Measurements from ENCODE around the gene MECR. TPM values are rescaled to one million over a fixed set of nuclear protein-coding genes. Genes with fewer than 3 reads are reported as not detected.

Gene MECR
- total RNA-seq, 1 donor from 2014 or later: 34.5 TPM

GRCh38 chr1:29260531-29260930 lies 29.8 kb upstream of the MECR start:
- Mint-ChIP-seq H3K27me3 (ENCODE audit: insufficient read depth) (peaks cover 48% of the 10 kb centered on the region), H3K36me3 (ENCODE audit: low read depth) (no peaks in the 10 kb centered on the region), H3K4me3 (no peak overlapping the region), H3K4me1 (ENCODE audit: low read depth) (no peaks in the 10 kb centered on the region), H3K9me3 (no peaks in the 10 kb centered on the region), H3K27ac (no peak overlapping the region)
- no peak for DNase-seq (ENCODE audit: low spot score)
- intact Hi-C loops (cut with micrococcal nuclease): no loop called here

- peak overlapping the region; percentile 64 for H3K4me3 Mint-ChIP-seq
- peak; percentile 16 for DNase-seq (ENCODE audit: low spot score)
- intact Hi-C loops (cut with micrococcal nuclease): no loop called here
- H3K9me3 Mint-ChIP-seq: no peaks in the 10 kb centered on the region
- H3K36me3 Mint-ChIP-seq (ENCODE audit: low read depth): no peaks in the 10 kb centered on the region
- no peak overlapping the region for H3K27ac Mint-ChIP-seq
- H3K4me1 Mint-ChIP-seq (ENCODE audit: low read depth): no peaks in the 10 kb centered on the region
- H3K27me3 Mint-ChIP-seq (ENCODE audit: insufficient read depth): peaks cover 44% of the 10 kb centered on the region
These were observed 29.2 kb upstream of the MECR start for GRCh38 chr1:29259802-29260441.

GRCh38 chr1:29258976-29259801 lies 28.5 kb upstream of the MECR start:
- peak overlapping the region; percentile 42 for H3K4me3 Mint-ChIP-seq
- H3K27ac Mint-ChIP-seq: no peak overlapping the region
- no peaks in the 10 kb centered on the region for H3K9me3 Mint-ChIP-seq
- DNase-seq (ENCODE audit: low spot score): no peak
- H3K36me3 Mint-ChIP-seq (ENCODE audit: low read depth): no peaks in the 10 kb centered on the region
- H3K4me1 Mint-ChIP-seq (ENCODE audit: low read depth): no peaks in the 10 kb centered on the region
- peaks cover 44% of the 10 kb centered on the region for H3K27me3 Mint-ChIP-seq (ENCODE audit: insufficient read depth)
- intact Hi-C loops (cut with micrococcal nuclease): no loop called here

- H3K27ac Mint-ChIP-seq: no peak overlapping the region
- no peak for DNase-seq (ENCODE audit: low spot score)
- no peaks in the 10 kb centered on the region for H3K4me1 Mint-ChIP-seq (ENCODE audit: low read depth)
- intact Hi-C loops (cut with micrococcal nuclease): no loop called here
- H3K36me3 Mint-ChIP-seq (ENCODE audit: low read depth): no peaks in the 10 kb centered on the region
- H3K9me3 Mint-ChIP-seq: no peaks in the 10 kb centered on the region
- no peak overlapping the region for H3K4me3 Mint-ChIP-seq
- peaks cover 42% of the 10 kb centered on the region for H3K27me3 Mint-ChIP-seq (ENCODE audit: insufficient read depth)
These were observed 27.6 kb upstream of the MECR start for GRCh38 chr1:29258189-29258975.

- intact Hi-C loops (cut with micrococcal nuclease): no loop called here
- no peaks in the 10 kb centered on the region for H3K4me1 Mint-ChIP-seq (ENCODE audit: low read depth)
- no peak for DNase-seq (ENCODE audit: low spot score)
- H3K4me3 Mint-ChIP-seq: no peak overlapping the region
- no peak overlapping the region for H3K27ac Mint-ChIP-seq
- no peaks in the 10 kb centered on the region for H3K36me3 Mint-ChIP-seq (ENCODE audit: low read depth)
- H3K27me3 Mint-ChIP-seq (ENCODE audit: insufficient read depth): peaks cover 41% of the 10 kb centered on the region
- H3K9me3 Mint-ChIP-seq: no peaks in the 10 kb centered on the region
These were observed 26.5 kb upstream of the MECR start for GRCh38 chr1:29256979-29257804.

GRCh38 chr1:29256394-29256793 lies 25.7 kb upstream of the MECR start:
- no peak for DNase-seq (ENCODE audit: low spot score)
- Mint-ChIP-seq H3K27me3 (ENCODE audit: insufficient read depth) (peaks cover 33% of the 10 kb centered on the region), H3K4me1 (ENCODE audit: low read depth) (no peaks in the 10 kb centered on the region), H3K27ac (no peak overlapping the region), H3K36me3 (ENCODE audit: low read depth) (no peaks in the 10 kb centered on the region), H3K4me3 (no peak overlapping the region), H3K9me3 (no peaks in the 10 kb centered on the region)
- intact Hi-C loops (cut with micrococcal nuclease): no loop called here

- intact Hi-C loops (cut with micrococcal nuclease): no loop called here
- H3K27me3 Mint-ChIP-seq (ENCODE audit: insufficient read depth): peaks cover 22% of the 10 kb centered on the region
- H3K9me3 Mint-ChIP-seq: no peaks in the 10 kb centered on the region
- no peak overlapping the region for H3K27ac Mint-ChIP-seq
- no peak for DNase-seq (ENCODE audit: low spot score)
- H3K4me3 Mint-ChIP-seq: no peak overlapping the region
- no peaks in the 10 kb centered on the region for H3K4me1 Mint-ChIP-seq (ENCODE audit: low read depth)
- H3K36me3 Mint-ChIP-seq (ENCODE audit: low read depth): no peaks in the 10 kb centered on the region
These were observed 24.5 kb upstream of the MECR start for GRCh38 chr1:29255134-29255666.

- Mint-ChIP-seq H3K36me3 (ENCODE audit: low read depth) (no peaks in the 10 kb centered on the region), H3K4me3 (no peak overlapping the region), H3K9me3 (no peaks in the 10 kb centered on the region), H3K4me1 (ENCODE audit: low read depth) (no peaks in the 10 kb centered on the region), H3K27ac (no peak overlapping the region), H3K27me3 (ENCODE audit: insufficient read depth) (peaks cover 20% of the 10 kb centered on the region)
- DNase-seq (ENCODE audit: low spot score): no peak
- intact Hi-C loops (cut with micrococcal nuclease): no loop called here
These were observed 23.6 kb upstream of the MECR start for GRCh38 chr1:29254346-29254745.

GRCh38 chr1:29253180-29253579 lies 22.4 kb upstream of the MECR start:
- no peak overlapping the region for H3K4me3 Mint-ChIP-seq
- H3K36me3 Mint-ChIP-seq (ENCODE audit: low read depth): no peaks in the 10 kb centered on the region
- no peaks in the 10 kb centered on the region for H3K4me1 Mint-ChIP-seq (ENCODE audit: low read depth)
- intact Hi-C loops (cut with micrococcal nuclease): no loop called here
- no peak overlapping the region for H3K27ac Mint-ChIP-seq
- peaks cover 14% of the 10 kb centered on the region for H3K27me3 Mint-ChIP-seq (ENCODE audit: insufficient read depth)
- no peak for DNase-seq (ENCODE audit: low spot score)
- H3K9me3 Mint-ChIP-seq: no peaks in the 10 kb centered on the region

GRCh38 chr1:29251164-29252124 lies 20.7 kb upstream of the MECR start:
- Mint-ChIP-seq H3K27ac (no peak overlapping the region), H3K9me3 (no peaks in the 10 kb centered on the region), H3K4me3 (no peak overlapping the region), H3K4me1 (ENCODE audit: low read depth) (no peaks in the 10 kb centered on the region), H3K27me3 (ENCODE audit: insufficient read depth) (peaks cover 3% of the 10 kb centered on the region), H3K36me3 (ENCODE audit: low read depth) (no peaks in the 10 kb centered on the region)
- DNase-seq (ENCODE audit: low spot score): no peak
- intact Hi-C loops (cut with micrococcal nuclease): no loop called here

GRCh38 chr1:29249951-29250581 lies 19.3 kb upstream of the MECR start:
- no peak for DNase-seq (ENCODE audit: low spot score)
- Mint-ChIP-seq H3K9me3 (no peaks in the 10 kb centered on the region), H3K4me3 (no peak overlapping the region), H3K27ac (no peak overlapping the region), H3K4me1 (ENCODE audit: low read depth) (no peaks in the 10 kb centered on the region), H3K27me3 (ENCODE audit: insufficient read depth) (peaks cover 3% of the 10 kb centered on the region), H3K36me3 (ENCODE audit: low read depth) (no peaks in the 10 kb centered on the region)
- intact Hi-C loops (cut with micrococcal nuclease): no loop called here

Measured in activated T-helper 1 cell treated with anti-CD3 and anti-CD28 coated beads, Interleukin-12 subunit alpha, Interleukin-12 subunit beta, Interleukin-2, Interleukin-4 antibody, amounts not matched to agents 30 ng/mL and 10 ng/mL and 1 ng/mL, durations not matched to agents 14 hours and 24 hours and 36 hours (primary cell).